Mammary epithelial cell (primary cell): Measurements from ENCODE around the gene AATF.

Experiments
- CTCF ChIP-seq, 2 donors: IDR thresholded peaks in 1 of 2; conservative IDR thresholded peaks in 1 of 2; 2 replicates each; pipeline ENCODE4 v1.5.1; 2011 to 2012; ENCODE audit warnings: inconsistent platforms in 2 of 2, low read length in 2 of 2, mild to moderate bottlenecking in 2 of 2, control low read depth in 1 of 2, low read depth in 1 of 2; ENCODE audit not compliant: insufficient read depth in 1 of 2; ENCODE audit errors: extremely low read depth in 1 of 2
- EZH2 ChIP-seq: IDR thresholded peaks from 2 replicates; pipeline ENCODE4 v1.6.1; 2012; ENCODE audit warnings: low read length, inconsistent platforms, borderline replicate concordance

- no peak for TF ChIP-seq CTCF (conservative IDR thresholded peaks at IDR 0.05 in 1 of 2, IDR thresholded peaks at IDR 0.05 in 1 of 2; ENCODE audit: extremely low read depth in 1 of 2, insufficient read depth in 1 of 2, low read depth in 1 of 2, low read length in 2 of 2)
- peak; percentile 87 for TF ChIP-seq EZH2
Measured at GRCh38 chr17:36931697-36932382, 16.9 kb upstream of the AATF start.
